ENCODE data around the gene GUCD1.

DNA sequence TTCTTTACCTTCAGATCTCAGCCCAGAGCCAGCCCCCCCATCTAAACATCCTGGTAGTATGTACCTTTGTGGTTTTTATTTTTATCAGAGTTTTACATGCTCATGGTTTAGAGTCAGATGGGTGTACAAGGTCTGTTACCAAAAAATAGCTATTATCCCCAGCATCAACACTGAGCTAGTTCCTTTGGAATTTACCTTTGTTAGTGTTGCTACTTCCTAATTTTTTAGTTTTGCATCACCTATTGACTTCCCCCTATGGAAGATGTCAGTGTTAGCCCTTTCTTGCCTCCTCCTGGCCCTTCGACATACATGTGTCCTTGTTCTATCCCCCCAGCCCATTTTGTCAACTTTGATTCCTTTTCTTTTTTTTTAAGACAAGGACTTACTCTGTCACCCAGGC lies 52.4 kb downstream of the GUCD1 start:
- no peak for TF ChIP-seq POLR2AphosphoS5 (IDR thresholded peaks at IDR 0.05; ENCODE audit: low read length)
- TF ChIP-seq, protein P1, sequence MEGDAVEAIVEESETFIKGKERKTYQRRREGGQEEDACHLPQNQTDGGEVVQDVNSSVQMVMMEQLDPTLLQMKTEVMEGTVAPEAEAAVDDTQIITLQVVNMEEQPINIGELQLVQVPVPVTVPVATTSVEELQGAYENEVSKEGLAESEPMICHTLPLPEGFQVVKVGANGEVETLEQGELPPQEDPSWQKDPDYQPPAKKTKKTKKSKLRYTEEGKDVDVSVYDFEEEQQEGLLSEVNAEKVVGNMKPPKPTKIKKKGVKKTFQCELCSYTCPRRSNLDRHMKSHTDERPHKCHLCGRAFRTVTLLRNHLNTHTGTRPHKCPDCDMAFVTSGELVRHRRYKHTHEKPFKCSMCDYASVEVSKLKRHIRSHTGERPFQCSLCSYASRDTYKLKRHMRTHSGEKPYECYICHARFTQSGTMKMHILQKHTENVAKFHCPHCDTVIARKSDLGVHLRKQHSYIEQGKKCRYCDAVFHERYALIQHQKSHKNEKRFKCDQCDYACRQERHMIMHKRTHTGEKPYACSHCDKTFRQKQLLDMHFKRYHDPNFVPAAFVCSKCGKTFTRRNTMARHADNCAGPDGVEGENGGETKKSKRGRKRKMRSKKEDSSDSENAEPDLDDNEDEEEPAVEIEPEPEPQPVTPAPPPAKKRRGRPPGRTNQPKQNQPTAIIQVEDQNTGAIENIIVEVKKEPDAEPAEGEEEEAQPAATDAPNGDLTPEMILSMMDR (IDR thresholded peaks at IDR 0.05 in 2 of 3, conservative IDR thresholded peaks at IDR 0.05 in 1 of 3; ENCODE audit: control insufficient read depth in 2 of 3, extremely low read depth in 1 of 3, insufficient read depth in 1 of 3, low read depth in 3 of 3, low read length in 3 of 3), result no peak
- TF ChIP-seq POLR2A (IDR thresholded peaks at IDR 0.05; ENCODE audit: low read depth, low read length), result no peak
- no peak for TF ChIP-seq EGR1 (IDR thresholded peaks at IDR 0.05; ENCODE audit: borderline replicate concordance in 1 of 2, low read depth in 2 of 2, low read length in 2 of 2)
- no peak for TF ChIP-seq EZH2 (IDR thresholded peaks at IDR 0.05; ENCODE audit: borderline replicate concordance, control insufficient read depth, low read depth, low read length)
- TF ChIP-seq TCF12 (IDR thresholded peaks at IDR 0.05; ENCODE audit: low read depth, low read length), result no peak
- TF ChIP-seq SIN3A (IDR thresholded peaks at IDR 0.05; ENCODE audit: low read depth, low read length), result no peak
- no peak for TF ChIP-seq JUND (IDR thresholded peaks at IDR 0.05; ENCODE audit: low read depth, low read length)
- TF ChIP-seq YBX1 (IDR thresholded peaks at IDR 0.05), result no peak
- TF ChIP-seq BCL11A (IDR thresholded peaks at IDR 0.05; ENCODE audit: low read depth, low read length), result no peak
- TF ChIP-seq BHLHE40 (IDR thresholded peaks at IDR 0.05; ENCODE audit: borderline replicate concordance in 1 of 2, low read depth in 2 of 2, low read length in 1 of 2), result no peak
- TF ChIP-seq NRF1 (conservative IDR thresholded peaks at IDR 0.05; ENCODE audit: low read depth, low read length), result no peak
- no peak for TF ChIP-seq SREBF2 (IDR thresholded peaks at IDR 0.05; ENCODE audit: low read length)
- no peak for TF ChIP-seq RAD21 (IDR thresholded peaks at IDR 0.05; ENCODE audit: insufficient read depth, low read depth, low read length)

Data from GM12878 (cell line).